Keratinocyte (primary cell): ENCODE data around the gene DNLZ.

Source experiments
- CTCF ChIP-seq, 3 experiments: IDR thresholded peaks in 1 of 3; conservative IDR thresholded peaks in 1 of 3; optimal IDR thresholded peaks in 1 of 3; 2 replicates in 2 of 3; 3 replicates in 1 of 3; pipeline versions ENCODE3 to v1.5.1; 2011; ENCODE audit warnings: low read length in 3 of 3, mild to moderate bottlenecking in 3 of 3, moderate library complexity in 2 of 3, control low read depth in 1 of 3, inconsistent platforms in 1 of 3; ENCODE audit not compliant: insufficient read depth in 2 of 3; ENCODE audit errors: extremely low read depth in 1 of 3
- EZH2 ChIP-seq: IDR thresholded peaks from one replicate; pipeline ENCODE4 v1.6.1; 2012; ENCODE audit warnings: inconsistent platforms, mild to moderate bottlenecking, low read length, moderate library complexity

GRCh38 chr9:136331030-136331429 is 32.5 kb downstream of the DNLZ start:
- TF ChIP-seq EZH2, result no peak
- TF ChIP-seq CTCF (optimal IDR thresholded peaks at IDR 0.05 in 1 of 3, IDR thresholded peaks at IDR 0.05 in 1 of 3, conservative IDR thresholded peaks at IDR 0.05 in 1 of 3; ENCODE audit: extremely low read depth in 1 of 3, insufficient read depth in 2 of 3, low read length in 3 of 3), result no peak
